Ovary (tissue), 9 donors: Measurements from ENCODE around the gene DOCK1. TPM values are rescaled to one million over a fixed set of nuclear protein-coding genes. Genes with fewer than 3 reads are reported as not detected.
"Not testable (repeated sequence)": the region's sequence is repeated elsewhere in the genome, so short reads cannot be mapped to it uniquely, and the experiment has no call there.

ENCODE experiments used
- DNase-seq, 5 donors: peaks; one replicate each; pipeline ENCODE4 v3.0.0-alpha.2; 2019 to 2020
- H3K27ac ChIP-seq, 2 donors: fragments of 200-600 bp; one replicate each; pipeline versions ENCODE4 v1.5.1 to v1.8.0; 2019 to 2022
- H3K27me3 ChIP-seq: fragments of 200-600 bp; one replicate; pipeline ENCODE4 v1.8.0; 2022
- H3K36me3 ChIP-seq: fragments of 200-600 bp; sonication (generic); one replicate; pipeline ENCODE4 v1.5.1; 2019
- H3K4me1 ChIP-seq: one replicate; pipeline ENCODE4 v1.8.1; 2013; ENCODE audit warnings: mild to moderate bottlenecking, moderate library complexity; ENCODE audit not compliant: insufficient read depth
- H3K4me3 ChIP-seq: fragments of 200-600 bp; sonication (generic); one replicate; pipeline ENCODE4 v1.5.1; 2017
- H3K9me3 ChIP-seq, 2 donors: fragments of 200-600 bp in 1 of 2; sonication (generic) in 1 of 2; one replicate each; pipeline versions ENCODE4 v1.5.1 to v1.8.1; 2013 to 2019; ENCODE audit warnings: mild to moderate bottlenecking in 1 of 2, moderate library complexity in 1 of 2
- CTCF ChIP-seq, 3 donors: fragments of 450-650 bp in 2 of 3; fragments of 200-600 bp in 1 of 3; IDR thresholded peaks; one replicate each; pipeline versions ENCODE4 v1.5.1 to v1.8.0; 2016 to 2022; ENCODE audit warnings: antibody characterized with exemption in 3 of 3, mild to moderate bottlenecking in 1 of 3
- EP300 ChIP-seq: sonication (generic); formaldehyde crosslinking; IDR thresholded peaks from one replicate; pipeline ENCODE4 v1.6.1; 2017; ENCODE audit warnings: antibody characterized with exemption
- POLR2A ChIP-seq: fragments of 450-650 bp; IDR thresholded peaks from one replicate; pipeline ENCODE4 v1.6.1; 2017; ENCODE audit warnings: antibody characterized with exemption, mild to moderate bottlenecking, moderate library complexity
- WGBS, 3 donors: extraction: QIAGEN DNeasy Blood & Tissue Kit in 1 of 3; methylation state at CpG; one replicate each; pipeline versions ENCODE4 v1.1.5 to v1.1.7; 2013 to 2017; 5-methylcytosine and 5-hydroxymethylcytosine counted together
- intact Hi-C, 4 donors: fragments of 100-400 bp; cut with DNase I; formaldehyde crosslinking; loops; one replicate each; pipeline versions ENCODE4 v1.11.0 to v1.15.1; 2022 to 2023
- polyA plus RNA-seq, 2 donors: library from polyadenylated mRNA; stranded (reverse); fragments of 200-250 nt in 1 of 2; fragments of 350-450 nt in 1 of 2; fragmentation: Illumina TruSeq in 1 of 2; extraction: RNeasy Lipid Tissue Mini Kit (QIAGEN cat#74804) in 1 of 2; gene quantifications; one replicate each; pipeline ENCODE4 v1.2.3, GENCODE V29; 2013 to 2014
- total RNA-seq, 7 donors: library from RNA; depleted of rRNA in 2 of 7; stranded (reverse); fragments of >200 nt in 2 of 7; fragmentation: NEBNext Ultra II Directional in 3 of 7; extraction: Animal tissue kit (Norgen Biotek cat#: 25700) in 3 of 7; gene quantifications; one replicate each; pipeline versions ENCODE4 v1.1.0 to v1.2.4, GENCODE V29; 2016 to 2023
- donor health status: DM: no; HTN: no; CAD: no; lungs with moderate emphysema.
- donor health status: DM: no; HTN: no; CAD: no.
- donor health status: Bipolar disorder and iron deficiency.
- donor health status: DM: yes; HTN: yes; CAD: no.
- donor health status: DM: no; HTN: no; CAD: no.
- donor health status: DM: yes; HTN: yes; CAD: no.

DOCK1 gene
- total and polyA plus RNA-seq, 9 donors = 24.7 to 68.3 (median 51.1) TPM

GRCh38 chr10:127292888-127293287 lies 387.7 kb downstream of the DOCK1 start:
- H3K36me3 ChIP-seq = no peaks in the 10 kb centered on the region
- no peak overlapping the region for H3K27ac ChIP-seq
- H3K4me1 ChIP-seq = no peaks in the 10 kb centered on the region
- no peaks in the 10 kb centered on the region for H3K27me3 ChIP-seq
- DNase-seq = no peak
- TF ChIP-seq EP300 (no peak), CTCF (IDR thresholded peaks at IDR 0.05) (no peak), POLR2A (no peak)
- intact Hi-C loops = no loop called here
- 93 to 97% (median 95%) methylated on average over 4 of the region's 4 CpGs for WGBS, 3 donors
- no peaks in the 10 kb centered on the region for H3K9me3 ChIP-seq
- no peak overlapping the region for H3K4me3 ChIP-seq

DNA sequence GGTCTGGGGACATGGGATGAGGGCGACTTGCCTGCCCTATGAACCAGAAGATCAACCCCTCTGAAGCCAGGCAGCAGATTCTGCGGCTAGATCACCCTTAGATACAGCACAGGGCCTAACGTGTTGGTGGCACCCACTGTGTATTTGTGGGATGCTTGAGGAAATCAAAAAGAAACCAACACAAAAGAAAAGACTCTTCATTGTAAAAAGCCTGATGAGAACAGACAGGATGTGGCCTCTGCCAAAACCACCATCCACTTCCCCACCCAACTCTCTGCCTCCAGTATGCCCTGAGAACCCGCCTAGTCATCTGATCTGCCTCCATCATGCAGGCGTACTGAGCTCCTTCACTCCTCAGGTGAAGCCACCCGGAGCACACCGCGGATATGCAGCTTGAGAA lies 388.4 kb downstream of the DOCK1 start:
- WGBS, 3 donors = 94 to 96% (median 96%) methylated on average over 8 of the region's 8 CpGs
- no peak for DNase-seq
- Histone ChIP-seq H3K27me3 (no peaks in the 10 kb centered on the region), H3K4me1 (no peaks in the 10 kb centered on the region), H3K27ac (no peak overlapping the region), H3K4me3 (no peak overlapping the region), H3K9me3 (no peaks in the 10 kb centered on the region), H3K36me3 (no peaks in the 10 kb centered on the region)
- intact Hi-C loops = no loop called here
- TF ChIP-seq POLR2A = no peak
- no peak for TF ChIP-seq CTCF (IDR thresholded peaks at IDR 0.05)
- no peak for TF ChIP-seq EP300

- WGBS, 3 donors = 93 to 96% (median 94%) methylated on average over 6 of the region's 6 CpGs
- Histone ChIP-seq H3K27ac (no peak overlapping the region), H3K4me1 (no peaks in the 10 kb centered on the region), H3K27me3 (no peaks in the 10 kb centered on the region), H3K36me3 (no peaks in the 10 kb centered on the region), H3K9me3 (no peaks in the 10 kb centered on the region), H3K4me3 (no peak overlapping the region)
- intact Hi-C loops = no loop called here
- TF ChIP-seq CTCF (IDR thresholded peaks at IDR 0.05) (no peak), POLR2A (no peak), EP300 (no peak)
- DNase-seq = no peak
Observed at GRCh38 chr10:127296696-127297095, 391.5 kb downstream of the DOCK1 start.

- Histone ChIP-seq H3K4me3 (no peak overlapping the region), H3K27me3 (no peaks in the 10 kb centered on the region), H3K36me3 (no peaks in the 10 kb centered on the region), H3K4me1 (no peaks in the 10 kb centered on the region), H3K27ac (no peak overlapping the region), H3K9me3 (no peaks in the 10 kb centered on the region)
- TF ChIP-seq EP300 (no peak), POLR2A (no peak), CTCF (IDR thresholded peaks at IDR 0.05) (no peak)
- 85 to 88% (median 86%) methylated on average over 4 of the region's 4 CpGs for WGBS, 3 donors
- intact Hi-C loops = loop anchor here in 1 of 4 donors (2.0 kb wide), 1 partner anchor 30 kb away; no protein-coding TSS in a partner anchor
- no peak for DNase-seq
Observed at GRCh38 chr10:127298381-127298780, 393.2 kb downstream of the DOCK1 start.

GRCh38 chr10:127299192-127299591 lies 394.0 kb downstream of the DOCK1 start:
- H3K36me3 ChIP-seq, H3K4me3 ChIP-seq, H3K27me3 ChIP-seq, H3K4me1 ChIP-seq, H3K27ac ChIP-seq, DNase-seq, H3K9me3 ChIP-seq: not testable (repeated sequence)
- WGBS, 3 donors = 97 to 98% (median 98%) methylated on average over 11 of the region's 11 CpGs
- intact Hi-C loops = loop anchor here in 1 of 4 donors (2.0 kb wide), 1 partner anchor 30 kb away; no protein-coding TSS in a partner anchor
